ENCODE measurements around the gene MRAP. TPM values are rescaled to one million over a fixed set of nuclear protein-coding genes. Genes with fewer than 3 reads are reported as not detected.

The MRAP gene
- total and polyA plus RNA-seq, 9 of the 15 experiments (the other 6 are each of a cell fraction or from before 2014, with no cell fraction given) = 0.63 to 2.3 TPM; not detected in 7

DNA sequence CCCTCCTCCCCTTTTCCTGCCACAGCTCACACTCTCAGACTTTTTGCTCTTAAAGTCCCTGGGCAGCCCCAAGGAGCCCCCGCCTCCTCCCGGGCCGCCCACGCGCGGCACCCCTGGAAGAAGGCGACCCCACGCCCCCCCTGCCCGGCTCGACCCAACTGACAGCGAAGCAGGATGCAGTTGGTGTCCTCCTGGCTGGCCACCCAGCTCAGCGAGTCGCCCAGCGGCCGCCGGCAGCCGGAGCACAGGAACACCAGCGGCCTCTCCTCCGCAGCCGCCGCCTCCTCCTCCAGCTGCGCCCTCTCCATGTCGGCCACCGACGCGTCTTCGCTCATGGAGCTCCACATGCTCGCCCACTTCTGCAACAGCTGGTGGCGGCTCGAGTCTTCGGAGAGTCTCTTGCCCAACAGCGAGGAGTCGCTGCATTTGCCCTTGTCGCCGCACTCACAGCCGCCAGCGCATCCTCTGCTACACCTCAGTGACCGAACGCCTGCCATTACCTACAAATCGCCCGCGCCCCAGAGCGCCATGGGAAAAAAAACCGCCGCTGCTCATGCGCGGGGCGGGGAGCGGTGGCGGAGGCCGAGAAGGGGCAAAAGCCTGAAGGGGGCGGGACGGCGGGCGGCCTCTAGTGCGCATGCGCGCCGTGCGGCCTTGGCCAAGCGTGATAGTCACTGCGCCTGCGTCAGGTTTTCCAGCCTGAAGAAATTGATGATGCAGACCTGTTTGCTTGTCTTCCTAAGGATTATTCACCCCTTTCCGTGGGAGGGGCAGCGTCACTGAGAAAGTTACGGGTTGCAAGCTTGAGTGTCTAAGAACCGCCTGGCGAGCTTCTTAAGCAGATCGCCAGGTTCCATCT is 19.9 kb upstream of the MRAP start, which contains the start of gene MIS18A (continued):
- TF ChIP-seq OTX1 (CRISPR knock-in tag; IDR thresholded peaks at IDR 0.05) (peak; percentile 46; the same call in 1 of the 2 replicates), SMAD4 (CRISPR knock-in tag; conservative IDR thresholded peaks at IDR 0.05) (no peak), ZKSCAN8 (CRISPR knock-in tag; IDR thresholded peaks at IDR 0.05) (no peak), FIP1L1 (IDR thresholded peaks at IDR 0.05; ENCODE audit: low read depth, low read length, poor library complexity, severe bottlenecking) (peak; percentile 69), PHTF2 (CRISPR knock-in tag; IDR thresholded peaks at IDR 0.05) (no peak), ZNF133 (CRISPR knock-in tag; IDR thresholded peaks at IDR 0.05) (no peak), SIN3A (IDR thresholded peaks at IDR 0.05; ENCODE audit: borderline replicate concordance in 2 of 2, control insufficient read depth in 1 of 2, low read depth in 2 of 2, low read length in 2 of 2) (peak; percentile 76 to 95; a peak in 3 of 4 replicates), SIRT6 (IDR thresholded peaks at IDR 0.05; ENCODE audit: low read depth, low read length) (no peak), EHMT2 (IDR thresholded peaks at IDR 0.05) (peak; percentile 51; the same call in 1 of the 2 replicates), SIN3B (IDR thresholded peaks at IDR 0.05; ENCODE audit: low read depth) (peak; percentile 96), ZFP36 (IDR thresholded peaks at IDR 0.05; ENCODE audit: low read depth, low read length, partially characterized antibody) (peak; percentile 20), FOS (IDR thresholded peaks at IDR 0.05; ENCODE audit: extremely low read depth, insufficient read length) (peak; percentile 30), ZNF57 (CRISPR knock-in tag; IDR thresholded peaks at IDR 0.05) (no peak), WHSC1 (IDR thresholded peaks at IDR 0.05; ENCODE audit: low read length) (no peak), PTBP1 (IDR thresholded peaks at IDR 0.05; ENCODE audit: low read depth, low read length) (no peak), NCOR1 (IDR thresholded peaks at IDR 0.05) (no peak), ARID2 (IDR thresholded peaks at IDR 0.05) (no peak), SMARCB1 (IDR thresholded peaks at IDR 0.05; ENCODE audit: insufficient read length, low read depth) (no peak)
- TF ChIP-seq, protein P1, sequence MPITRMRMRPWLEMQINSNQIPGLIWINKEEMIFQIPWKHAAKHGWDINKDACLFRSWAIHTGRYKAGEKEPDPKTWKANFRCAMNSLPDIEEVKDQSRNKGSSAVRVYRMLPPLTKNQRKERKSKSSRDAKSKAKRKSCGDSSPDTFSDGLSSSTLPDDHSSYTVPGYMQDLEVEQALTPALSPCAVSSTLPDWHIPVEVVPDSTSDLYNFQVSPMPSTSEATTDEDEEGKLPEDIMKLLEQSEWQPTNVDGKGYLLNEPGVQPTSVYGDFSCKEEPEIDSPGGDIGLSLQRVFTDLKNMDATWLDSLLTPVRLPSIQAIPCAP (CRISPR knock-in tag; IDR thresholded peaks at IDR 0.05; ENCODE audit: borderline replicate concordance) = no peak
- TF ChIP-seq, protein P2, sequence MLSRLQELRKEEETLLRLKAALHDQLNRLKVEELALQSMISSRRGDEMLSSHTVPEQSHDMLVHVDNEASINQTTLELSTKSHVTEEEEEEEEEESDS (CRISPR knock-in tag; IDR thresholded peaks at IDR 0.05) = no peak
- TF ChIP-seq, protein P3, sequence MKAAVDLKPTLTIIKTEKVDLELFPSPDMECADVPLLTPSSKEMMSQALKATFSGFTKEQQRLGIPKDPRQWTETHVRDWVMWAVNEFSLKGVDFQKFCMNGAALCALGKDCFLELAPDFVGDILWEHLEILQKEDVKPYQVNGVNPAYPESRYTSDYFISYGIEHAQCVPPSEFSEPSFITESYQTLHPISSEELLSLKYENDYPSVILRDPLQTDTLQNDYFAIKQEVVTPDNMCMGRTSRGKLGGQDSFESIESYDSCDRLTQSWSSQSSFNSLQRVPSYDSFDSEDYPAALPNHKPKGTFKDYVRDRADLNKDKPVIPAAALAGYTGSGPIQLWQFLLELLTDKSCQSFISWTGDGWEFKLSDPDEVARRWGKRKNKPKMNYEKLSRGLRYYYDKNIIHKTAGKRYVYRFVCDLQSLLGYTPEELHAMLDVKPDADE (conservative IDR thresholded peaks at IDR 0.05; ENCODE audit: control insufficient read depth, low read depth, low read length) = no peak; the same call in 1 of the 2 replicates
- TF ChIP-seq, protein P4, sequence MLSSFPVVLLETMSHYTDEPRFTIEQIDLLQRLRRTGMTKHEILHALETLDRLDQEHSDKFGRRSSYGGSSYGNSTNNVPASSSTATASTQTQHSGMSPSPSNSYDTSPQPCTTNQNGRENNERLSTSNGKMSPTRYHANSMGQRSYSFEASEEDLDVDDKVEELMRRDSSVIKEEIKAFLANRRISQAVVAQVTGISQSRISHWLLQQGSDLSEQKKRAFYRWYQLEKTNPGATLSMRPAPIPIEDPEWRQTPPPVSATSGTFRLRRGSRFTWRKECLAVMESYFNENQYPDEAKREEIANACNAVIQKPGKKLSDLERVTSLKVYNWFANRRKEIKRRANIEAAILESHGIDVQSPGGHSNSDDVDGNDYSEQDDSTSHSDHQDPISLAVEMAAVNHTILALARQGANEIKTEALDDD (IDR thresholded peaks at IDR 0.05) = no peak
- TF ChIP-seq, protein P5, sequence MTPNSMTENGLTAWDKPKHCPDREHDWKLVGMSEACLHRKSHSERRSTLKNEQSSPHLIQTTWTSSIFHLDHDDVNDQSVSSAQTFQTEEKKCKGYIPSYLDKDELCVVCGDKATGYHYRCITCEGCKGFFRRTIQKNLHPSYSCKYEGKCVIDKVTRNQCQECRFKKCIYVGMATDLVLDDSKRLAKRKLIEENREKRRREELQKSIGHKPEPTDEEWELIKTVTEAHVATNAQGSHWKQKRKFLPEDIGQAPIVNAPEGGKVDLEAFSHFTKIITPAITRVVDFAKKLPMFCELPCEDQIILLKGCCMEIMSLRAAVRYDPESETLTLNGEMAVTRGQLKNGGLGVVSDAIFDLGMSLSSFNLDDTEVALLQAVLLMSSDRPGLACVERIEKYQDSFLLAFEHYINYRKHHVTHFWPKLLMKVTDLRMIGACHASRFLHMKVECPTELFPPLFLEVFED (CRISPR knock-in tag; conservative IDR thresholded peaks at IDR 0.05) = no peak

All from K562 (cell line).